ENCODE measurements around the gene DNHD1.
A peak's percentile ranks its signal among the peaks of the same experiment; 100 is the strongest.

The DNHD1 gene

DNA sequence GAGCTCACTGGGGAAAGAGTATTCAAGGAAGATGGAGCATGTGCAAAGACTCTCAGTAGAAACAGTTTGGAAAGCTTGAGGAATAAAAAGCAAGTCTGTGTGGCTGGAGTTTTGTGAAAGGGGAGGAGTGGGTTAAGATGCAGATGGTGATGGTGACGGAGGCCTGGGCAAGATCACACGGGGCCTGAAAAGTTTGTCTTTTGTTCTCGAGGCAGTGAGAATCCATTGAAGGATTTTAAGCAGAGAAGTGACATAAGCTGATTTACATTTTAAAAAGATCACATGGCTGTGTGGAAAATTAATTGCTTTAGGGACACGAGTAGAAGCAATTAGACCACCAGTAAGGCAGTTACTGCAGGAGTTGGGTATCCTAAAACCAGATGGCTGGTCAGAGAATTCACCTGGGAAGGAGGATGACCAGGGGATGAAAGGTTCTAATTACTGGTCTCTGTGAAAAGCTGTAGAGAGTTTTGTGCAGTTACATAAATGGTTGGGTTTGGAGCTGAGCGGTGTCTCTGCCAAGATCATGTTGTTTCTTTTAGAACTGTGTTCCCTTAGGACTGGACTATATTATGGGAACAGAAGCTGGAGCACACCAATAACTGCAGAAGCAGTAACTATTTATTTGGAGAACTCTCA, 99.3 kb downstream of the DNHD1 start:
- DNase-seq = no peak

DNA sequence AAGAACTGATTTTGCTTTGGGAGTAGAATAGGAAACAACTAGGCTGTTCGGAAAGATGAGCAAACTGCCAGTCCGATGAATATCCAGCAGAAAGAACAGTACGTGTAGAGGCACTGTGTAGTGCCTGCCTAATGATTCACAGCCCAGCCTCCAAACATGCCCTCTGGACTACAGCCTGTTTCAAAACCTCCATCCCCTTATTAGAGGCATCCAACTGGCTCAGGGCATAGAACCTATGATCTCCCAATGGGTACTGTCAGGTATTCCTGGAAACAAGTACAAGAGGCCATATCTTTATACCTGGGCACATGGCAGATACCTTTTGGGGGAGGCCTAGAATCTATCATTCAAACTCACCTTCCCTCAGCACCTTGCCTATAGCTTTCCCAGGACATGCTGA, 101.5 kb downstream of the DNHD1 start:
- DNase-seq = no peak

DNA sequence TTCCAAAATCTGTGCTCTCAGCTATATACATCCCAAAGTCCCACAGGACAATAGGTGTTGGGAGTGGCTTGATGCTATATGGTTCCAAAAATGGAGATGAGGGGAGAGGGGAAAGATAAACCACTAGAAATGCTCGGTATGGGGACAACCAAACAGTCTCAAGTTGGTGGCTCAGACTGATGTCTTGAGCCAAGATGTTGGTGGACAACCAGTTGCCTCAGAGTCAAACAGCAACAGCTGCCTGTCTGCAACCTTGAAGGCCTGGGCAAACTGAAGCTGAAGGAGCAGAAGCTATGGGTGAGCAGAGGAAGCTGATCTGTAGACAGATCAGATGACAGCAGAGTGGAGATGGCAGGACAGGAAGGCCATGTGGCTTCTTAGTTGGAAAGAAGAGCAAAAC, 102.4 kb downstream of the DNHD1 start:
- no peak for DNase-seq

- no peak for DNase-seq
Observed at GRCh38 chr11:6599881-6600390, 102.9 kb downstream of the DNHD1 start.

- DNase-seq = no peak
Observed at GRCh38 chr11:6601041-6601461, 104.0 kb downstream of the DNHD1 start.

DNA sequence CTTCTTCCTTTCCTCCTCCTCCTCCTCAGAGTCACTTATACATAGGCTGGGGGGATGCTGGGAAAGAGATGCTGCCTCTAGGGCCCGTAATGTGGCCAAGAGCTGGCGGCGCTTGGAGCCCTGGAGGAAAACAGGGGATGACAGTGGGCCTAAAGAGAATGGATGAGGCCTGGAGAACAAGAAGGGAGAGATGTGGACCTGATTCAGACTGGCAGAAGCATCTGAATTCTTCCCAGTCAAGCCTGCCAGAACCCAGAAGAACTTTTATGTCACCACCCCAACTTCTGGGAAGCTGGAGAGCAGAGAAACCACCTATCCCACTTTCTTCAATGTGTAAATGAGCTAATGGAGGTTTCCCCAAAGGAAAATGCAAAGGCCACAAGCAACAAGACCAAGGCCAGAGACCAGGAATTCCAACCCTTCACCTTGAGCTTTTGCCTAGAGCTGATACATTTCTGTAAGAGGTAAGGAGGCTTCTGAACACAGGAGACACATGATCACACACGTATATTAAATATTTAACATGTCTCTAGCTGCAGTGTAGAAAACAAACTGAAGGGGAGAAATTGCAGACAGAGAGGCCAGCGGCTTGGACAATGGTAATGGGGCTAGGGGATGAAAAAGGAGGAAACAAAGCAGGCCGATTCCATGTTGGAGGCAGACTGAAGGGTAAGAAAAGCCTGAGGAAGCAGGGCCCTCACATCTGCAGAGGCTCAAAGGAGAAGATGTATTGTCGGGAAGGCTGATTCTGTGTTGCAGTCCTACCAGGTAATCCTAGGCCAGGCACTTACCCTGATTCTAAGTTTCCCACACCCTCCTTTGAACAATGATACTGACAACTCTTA, 105.2 kb downstream of the DNHD1 start:
- DNase-seq = no peak

DNA sequence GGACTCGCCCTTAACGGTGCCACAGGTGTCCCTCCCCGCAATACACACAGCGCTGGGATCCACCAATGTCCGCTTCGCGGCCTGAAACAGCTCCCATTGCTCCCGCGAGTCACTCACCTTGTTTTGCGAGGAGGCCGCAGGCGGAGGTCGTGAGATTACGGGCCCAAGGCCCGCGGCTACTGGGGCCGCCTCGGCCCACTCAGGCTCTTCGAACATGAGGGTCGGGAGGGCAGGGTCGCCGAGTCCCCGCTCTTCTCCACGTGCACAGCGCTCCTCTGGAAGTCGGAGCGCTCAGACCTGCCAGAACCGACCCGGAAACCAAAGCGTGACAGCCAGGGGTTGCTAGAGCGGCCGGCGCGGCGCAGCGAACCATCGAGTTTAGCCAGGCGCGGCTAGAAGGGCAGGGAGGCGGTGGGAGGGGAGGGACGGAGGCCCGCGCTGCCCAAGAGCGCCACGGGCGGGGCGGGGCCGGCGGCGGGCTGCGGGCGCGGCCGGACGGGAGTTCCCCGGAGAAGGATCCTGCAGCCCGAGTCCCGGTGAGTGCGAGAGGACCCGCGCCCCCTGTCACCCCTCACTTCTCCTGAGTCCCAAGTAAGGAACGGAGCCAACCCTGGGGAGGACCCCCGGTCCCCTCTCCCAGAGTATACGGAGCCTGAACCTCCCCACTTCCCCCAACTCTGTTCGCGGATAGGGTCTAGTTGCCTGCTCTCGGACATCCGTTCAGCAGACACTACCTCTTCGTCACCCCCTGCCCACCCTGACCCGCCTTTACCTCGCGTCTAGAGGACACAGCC, 106.4 kb downstream of the DNHD1 start, which contains the start of the genes ILK and RRP8:
Gene ILK, plus strand, starts transcription at position 488 of the 794 bp plus-strand sequence. CDS start 498 bp downstream, outside the sequence.
Gene RRP8, minus strand, starts transcription at position 330 of the 794 bp plus-strand sequence. Its CDS starts 114 bp downstream, at position 216.
- peak; percentile 83 for DNase-seq

GRCh38 chr11:6604081-6604626, 107.1 kb downstream of the DNHD1 start:
- DNase-seq = peak; percentile 56

GRCh38 chr11:6604790-6605189, 107.7 kb downstream of the DNHD1 start:
- no peak for DNase-seq

- peak; percentile 39 for DNase-seq
Observed at GRCh38 chr11:6606471-6607189, 109.5 kb downstream of the DNHD1 start.

DNA sequence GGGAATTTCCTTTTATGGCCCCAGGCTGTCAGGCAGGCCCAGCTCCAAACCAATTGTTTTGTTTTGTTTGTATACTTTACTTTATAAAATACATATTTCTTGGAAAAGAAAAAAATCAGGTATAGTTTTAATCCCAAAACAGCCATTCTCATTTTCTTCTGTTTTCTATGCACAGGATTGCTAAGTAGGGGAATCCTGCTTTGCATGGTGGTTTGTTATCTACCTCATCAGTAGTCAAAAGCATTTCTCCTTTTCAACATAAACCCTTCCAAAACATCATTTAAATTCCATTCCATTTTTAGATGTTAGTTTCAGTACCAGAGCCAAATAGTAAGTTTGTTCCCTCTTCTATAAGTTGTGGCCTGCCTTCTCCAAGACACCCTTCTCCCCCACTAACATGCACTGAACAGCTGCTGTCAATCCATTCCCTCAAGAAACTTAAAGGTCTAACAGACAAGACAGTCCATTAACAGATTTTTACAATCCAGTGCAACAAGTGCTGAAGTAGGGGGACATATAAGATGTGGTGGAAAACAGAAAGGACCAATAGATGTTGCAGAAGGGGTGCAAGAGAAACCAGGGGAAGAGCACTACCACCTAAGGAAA, 110.2 kb downstream of the DNHD1 start:
- DNase-seq = no peak

GRCh38 chr11:6608011-6608410, 110.9 kb downstream of the DNHD1 start:
- DNase-seq = no peak

GRCh38 chr11:6608726-6609501, 111.8 kb downstream of the DNHD1 start:
- no peak for DNase-seq

DNA sequence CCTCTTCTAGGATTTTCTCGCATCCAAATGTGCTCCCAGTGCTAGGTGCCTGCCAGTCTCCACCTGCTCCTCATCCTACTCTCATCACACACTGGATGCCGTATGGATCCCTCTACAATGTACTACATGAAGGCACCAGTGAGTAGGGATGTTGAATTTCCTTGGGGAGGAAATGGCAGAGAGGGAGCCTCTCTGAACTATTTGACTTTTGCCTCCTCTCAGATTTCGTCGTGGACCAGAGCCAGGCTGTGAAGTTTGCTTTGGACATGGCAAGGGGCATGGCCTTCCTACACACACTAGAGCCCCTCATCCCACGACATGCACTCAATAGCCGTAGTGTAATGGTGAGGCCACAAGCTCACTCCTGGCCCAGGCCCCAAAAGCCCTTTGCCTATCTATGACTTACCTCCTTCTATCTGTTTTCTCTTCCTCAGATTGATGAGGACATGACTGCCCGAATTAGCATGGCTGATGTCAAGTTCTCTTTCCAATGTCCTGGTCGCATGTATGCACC, 112.5 kb downstream of the DNHD1 start:
- no peak for DNase-seq

GRCh38 chr11:6610591-6610990, 113.5 kb downstream of the DNHD1 start:
- no peak for DNase-seq

DNA sequence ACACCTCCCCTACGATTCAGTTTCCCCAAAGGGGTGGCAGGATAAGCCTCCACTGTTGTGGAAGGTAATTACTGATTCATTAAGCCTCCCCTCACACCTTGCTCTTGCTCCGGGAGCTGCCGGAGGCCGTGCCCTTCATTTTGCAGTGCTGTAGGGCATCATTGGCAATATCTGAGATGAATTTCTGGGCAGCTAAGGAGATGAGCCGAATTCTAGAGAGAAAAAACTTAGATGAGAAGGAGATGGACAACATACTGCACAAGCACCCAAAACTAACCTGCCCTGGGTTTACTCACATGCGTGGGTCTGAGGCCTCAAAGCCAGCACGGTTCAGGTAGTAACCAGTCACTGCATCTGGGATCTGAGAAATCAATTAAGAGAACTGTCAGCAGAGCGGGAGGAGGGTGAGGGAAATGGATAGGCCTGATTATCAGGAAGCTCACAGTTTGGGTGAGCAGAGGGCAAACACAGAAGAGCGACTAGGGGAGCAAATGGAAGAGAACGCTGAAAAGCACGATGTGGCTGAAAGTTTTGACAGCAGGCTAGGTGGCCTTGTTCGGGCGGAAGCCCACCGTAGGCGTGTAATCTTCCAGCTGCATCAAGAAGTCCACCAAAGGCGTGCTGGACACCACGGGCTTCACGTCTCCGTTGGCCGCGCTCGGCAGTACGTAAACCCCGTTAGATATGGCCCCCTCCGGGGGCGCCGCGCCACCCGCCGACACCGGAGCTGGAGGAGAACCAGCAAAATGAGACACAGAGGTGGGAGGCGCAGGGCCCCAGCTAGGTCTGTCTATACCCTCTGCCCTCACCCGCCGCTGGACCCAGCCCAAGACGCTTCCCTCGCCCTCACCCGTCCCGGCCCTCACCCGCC, 114.2 kb downstream of the DNHD1 start:
- peak; percentile 46 for DNase-seq

DNA sequence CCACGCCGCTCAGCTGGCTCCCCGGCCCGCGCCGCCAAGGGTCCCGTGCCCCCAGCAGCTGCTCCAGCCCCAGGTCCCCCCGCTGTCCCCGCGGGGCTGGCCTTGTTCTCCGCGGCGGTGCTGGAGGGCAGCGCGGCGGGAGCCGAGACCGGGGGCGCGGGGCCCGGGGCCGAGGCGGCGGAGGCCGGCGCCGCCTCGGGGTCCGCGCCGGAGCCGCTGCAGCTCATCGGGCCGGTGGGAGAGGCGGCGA, 114.8 kb downstream of the DNHD1 start:
- DNase-seq = no peak

GRCh38 chr11:6612213-6613041, 115.3 kb downstream of the DNHD1 start, which contains the start of gene TAF10:
Gene TAF10 (minus strand): TSS chr11:6612216. CDS start chr11:6612189, 27 bp downstream.
- DNase-seq = peak; percentile 96

- DNase-seq = no peak
Observed at GRCh38 chr11:6613496-6613895, 116.4 kb downstream of the DNHD1 start.

All from activated CD8-positive, alpha-beta memory T cell treated with anti-CD3 and anti-CD28 coated beads, Interleukin-2, amount 50 U/mL, for 4 hours (primary cell).